ENCODE data around the gene TMEM143.
A peak's percentile ranks its signal among the peaks of the same experiment; 100 is the strongest.

The TMEM143 gene

DNA sequence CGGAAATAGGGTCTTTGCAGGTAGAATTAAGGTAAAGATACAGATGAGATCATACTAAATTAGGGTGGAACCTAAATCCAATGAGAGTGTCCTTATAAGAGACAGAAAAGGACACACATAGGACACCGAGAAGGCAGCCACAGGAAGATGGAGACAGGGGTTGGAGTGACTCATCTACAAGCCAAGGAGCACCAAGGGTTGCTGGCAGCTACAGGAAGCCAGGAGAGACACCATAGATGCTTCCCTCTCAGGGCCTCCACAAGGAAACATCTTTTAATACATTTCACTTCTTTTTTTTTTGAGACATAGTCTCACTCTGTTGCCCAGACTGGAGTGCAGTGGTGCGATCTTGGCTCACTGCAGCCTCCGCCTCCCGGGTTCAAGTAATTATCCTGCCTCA, 10.1 kb downstream of the TMEM143 start:
- Histone ChIP-seq H3K9ac (ENCODE audit: low read length) (no peak overlapping the region), H2BK120ac (ENCODE audit: insufficient read depth, low read length, poor library complexity) (no peak overlapping the region), H2BK5ac (ENCODE audit: low read depth, low read length, poor library complexity) (no peak overlapping the region), H2BK12ac (ENCODE audit: low read length) (no peak overlapping the region), H3K4me1 (ENCODE audit: control insufficient read depth in 1 of 2, insufficient read depth in 2 of 2, low read length in 2 of 2) (peaks cover 0 to 2% of the 10 kb centered on the region in 2 experiments), H4K12ac (ENCODE audit: low read depth, low read length) (no peak overlapping the region), H3K23ac (ENCODE audit: low read length) (no peak overlapping the region), H4K91ac (ENCODE audit: low read depth, low read length) (no peak overlapping the region), H2AFZ (ENCODE audit: insufficient read depth, low read length, poor library complexity) (no peak overlapping the region), H3K27me3 (ENCODE audit: insufficient read depth, low read length) (no peaks in the 10 kb centered on the region), H3K79me1 (ENCODE audit: low read length) (no peaks in the 10 kb centered on the region), H3K4ac (ENCODE audit: low read depth, low read length) (no peak overlapping the region), H3K18ac (ENCODE audit: low read length) (no peak overlapping the region), H3K27ac (ENCODE audit: low read depth, low read length) (no peak overlapping the region), H3K9me3 (ENCODE audit: insufficient read depth, low read depth, low read length) (no peaks in the 10 kb centered on the region), H3K79me2 (ENCODE audit: control insufficient read depth, insufficient read depth, low read length, poor library complexity) (no peaks in the 10 kb centered on the region), H3K4me2 (ENCODE audit: low read length) (no peak overlapping the region), H2AK5ac (ENCODE audit: low read length) (no peak overlapping the region), H3K4me3 (ENCODE audit: low read depth, low read length) (no peak overlapping the region), H3K14ac (ENCODE audit: low read length) (no peak overlapping the region), H4K8ac (ENCODE audit: low read depth, low read length) (no peak overlapping the region), H3K36me3 (ENCODE audit: control insufficient read depth in 1 of 2, insufficient read depth in 2 of 2, low read length in 2 of 2) (no peaks in the 10 kb centered on the region)
- DNase-seq = no peak
- no CpG with 5 or more reads among the region's 5 CpGs for WGBS (ENCODE audit: extremely low coverage, insufficient coverage, insufficient read length)

DNA sequence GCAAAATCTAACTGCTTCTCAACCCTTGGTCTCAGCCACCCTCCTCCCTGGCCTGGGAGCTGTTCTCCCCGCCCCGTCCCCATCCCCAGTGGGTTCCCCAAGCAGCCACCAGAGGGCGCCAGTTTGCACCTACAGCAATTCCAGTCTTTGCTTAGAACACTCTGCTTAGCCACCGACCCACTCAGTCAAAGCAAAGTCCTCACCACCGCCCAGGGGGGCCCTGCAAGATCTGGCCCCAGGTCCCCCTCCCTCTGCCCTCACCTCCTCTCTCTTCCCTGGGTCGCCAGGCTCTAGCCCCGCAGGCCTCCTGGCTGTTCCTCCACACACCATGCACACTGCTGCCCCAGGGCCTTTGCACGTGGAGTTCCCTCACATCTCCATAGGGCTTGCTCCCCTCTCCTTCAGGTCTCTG, 12.4 kb downstream of the TMEM143 start:
- Histone ChIP-seq H3K79me2 (ENCODE audit: control insufficient read depth, insufficient read depth, low read length, poor library complexity) (no peaks in the 10 kb centered on the region), H2BK12ac (ENCODE audit: low read length) (no peak overlapping the region), H2BK120ac (ENCODE audit: insufficient read depth, low read length, poor library complexity) (no peak overlapping the region), H3K14ac (ENCODE audit: low read length) (no peak overlapping the region), H3K9me3 (ENCODE audit: insufficient read depth, low read depth, low read length) (no peaks in the 10 kb centered on the region), H3K27ac (ENCODE audit: low read depth, low read length) (no peak overlapping the region), H3K4me1 (ENCODE audit: control insufficient read depth in 1 of 2, insufficient read depth in 2 of 2, low read length in 2 of 2) (peaks cover 0 to 2% of the 10 kb centered on the region in 2 experiments), H3K79me1 (ENCODE audit: low read length) (no peaks in the 10 kb centered on the region), H3K9ac (ENCODE audit: low read length) (no peak overlapping the region), H3K27me3 (ENCODE audit: insufficient read depth, low read length) (no peaks in the 10 kb centered on the region), H3K4me3 (ENCODE audit: low read depth, low read length) (no peak overlapping the region), H2AFZ (ENCODE audit: insufficient read depth, low read length, poor library complexity) (no peak overlapping the region), H3K36me3 (ENCODE audit: control insufficient read depth in 1 of 2, insufficient read depth in 2 of 2, low read length in 2 of 2) (no peaks in the 10 kb centered on the region), H3K4me2 (ENCODE audit: low read length) (no peak overlapping the region), H3K4ac (ENCODE audit: low read depth, low read length) (no peak overlapping the region), H2BK5ac (ENCODE audit: low read depth, low read length, poor library complexity) (no peak overlapping the region), H3K23ac (ENCODE audit: low read length) (no peak overlapping the region), H4K8ac (ENCODE audit: low read depth, low read length) (peak overlapping the region; percentile 43), H3K18ac (ENCODE audit: low read length) (no peak overlapping the region), H2AK5ac (ENCODE audit: low read length) (no peak overlapping the region), H4K12ac (ENCODE audit: low read depth, low read length) (no peak overlapping the region), H4K91ac (ENCODE audit: low read depth, low read length) (no peak overlapping the region)
- peak; percentile 60 to 83 for DNase-seq
- no CpG with 5 or more reads among the region's 8 CpGs for whole genome bisulfite sequencing (ENCODE audit: extremely low coverage, insufficient coverage, insufficient read length)

DNA sequence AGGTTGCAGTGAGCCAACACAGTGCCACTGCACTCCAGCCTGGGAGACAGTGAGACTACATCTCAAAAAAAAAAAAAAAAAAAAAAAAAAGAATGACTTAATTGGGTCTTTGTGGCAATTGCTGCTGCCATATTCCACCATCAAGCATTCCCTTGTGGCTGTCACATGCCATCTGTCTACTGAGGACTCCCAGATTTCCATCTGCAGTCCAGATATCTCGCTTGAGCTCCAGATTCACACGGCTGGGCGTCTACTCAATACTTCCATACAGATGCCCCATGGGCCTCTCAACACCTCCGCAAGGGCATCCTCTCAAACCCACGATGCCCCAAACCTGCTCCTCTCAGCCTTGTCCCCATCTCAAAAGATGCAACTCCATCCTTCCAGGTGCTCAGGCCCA, 12.9 kb downstream of the TMEM143 start:
- Histone ChIP-seq H3K79me1 (ENCODE audit: low read length) (no peaks in the 10 kb centered on the region), H3K27ac (ENCODE audit: low read depth, low read length) (no peak overlapping the region), H2BK12ac (ENCODE audit: low read length) (no peak overlapping the region), H4K8ac (ENCODE audit: low read depth, low read length) (no peak overlapping the region), H2BK120ac (ENCODE audit: insufficient read depth, low read length, poor library complexity) (no peak overlapping the region), H3K9me3 (ENCODE audit: insufficient read depth, low read depth, low read length) (no peaks in the 10 kb centered on the region), H3K27me3 (ENCODE audit: insufficient read depth, low read length) (no peaks in the 10 kb centered on the region), H2AFZ (ENCODE audit: insufficient read depth, low read length, poor library complexity) (no peak overlapping the region), H3K4ac (ENCODE audit: low read depth, low read length) (no peak overlapping the region), H4K12ac (ENCODE audit: low read depth, low read length) (no peak overlapping the region), H3K4me3 (ENCODE audit: low read depth, low read length) (no peak overlapping the region), H3K4me2 (ENCODE audit: low read length) (no peak overlapping the region), H3K36me3 (ENCODE audit: control insufficient read depth in 1 of 2, insufficient read depth in 2 of 2, low read length in 2 of 2) (no peaks in the 10 kb centered on the region), H3K4me1 (ENCODE audit: control insufficient read depth in 1 of 2, insufficient read depth in 2 of 2, low read length in 2 of 2) (peaks cover 0 to 2% of the 10 kb centered on the region in 2 experiments), H3K18ac (ENCODE audit: low read length) (no peak overlapping the region), H3K14ac (ENCODE audit: low read length) (no peak overlapping the region), H3K9ac (ENCODE audit: low read length) (no peak overlapping the region), H4K91ac (ENCODE audit: low read depth, low read length) (no peak overlapping the region), H3K23ac (ENCODE audit: low read length) (no peak overlapping the region), H2AK5ac (ENCODE audit: low read length) (no peak overlapping the region), H2BK5ac (ENCODE audit: low read depth, low read length, poor library complexity) (no peak overlapping the region), H3K79me2 (ENCODE audit: control insufficient read depth, insufficient read depth, low read length, poor library complexity) (no peaks in the 10 kb centered on the region)
- no CpG with 5 or more reads among the region's 5 CpGs for WGBS (ENCODE audit: extremely low coverage, insufficient coverage, insufficient read length)
- DNase-seq = no peak

GRCh38 chr19:48348737-48349136, 15.0 kb downstream of the TMEM143 start:
- no CpG with 5 or more reads among the region's 7 CpGs for WGBS (ENCODE audit: extremely low coverage, insufficient coverage, insufficient read length)
- Histone ChIP-seq H3K36me3 (ENCODE audit: control insufficient read depth in 1 of 2, insufficient read depth in 2 of 2, low read length in 2 of 2) (no peaks in the 10 kb centered on the region), H2BK12ac (ENCODE audit: low read length) (no peak overlapping the region), H2AK5ac (ENCODE audit: low read length) (no peak overlapping the region), H2AFZ (ENCODE audit: insufficient read depth, low read length, poor library complexity) (no peak overlapping the region), H2BK120ac (ENCODE audit: insufficient read depth, low read length, poor library complexity) (no peak overlapping the region), H3K9me3 (ENCODE audit: insufficient read depth, low read depth, low read length) (no peaks in the 10 kb centered on the region), H3K79me1 (ENCODE audit: low read length) (no peaks in the 10 kb centered on the region), H3K9ac (ENCODE audit: low read length) (no peak overlapping the region), H3K4me2 (ENCODE audit: low read length) (no peak overlapping the region), H3K4me3 (ENCODE audit: low read depth, low read length) (no peak overlapping the region), H4K8ac (ENCODE audit: low read depth, low read length) (no peak overlapping the region), H3K4me1 (ENCODE audit: control insufficient read depth in 1 of 2, insufficient read depth in 2 of 2, low read length in 2 of 2) (no peaks in the 10 kb centered on the region), H3K18ac (ENCODE audit: low read length) (no peak overlapping the region), H3K4ac (ENCODE audit: low read depth, low read length) (no peak overlapping the region), H3K23ac (ENCODE audit: low read length) (no peak overlapping the region), H3K27ac (ENCODE audit: low read depth, low read length) (no peak overlapping the region), H3K14ac (ENCODE audit: low read length) (no peak overlapping the region), H4K12ac (ENCODE audit: low read depth, low read length) (no peak overlapping the region), H2BK5ac (ENCODE audit: low read depth, low read length, poor library complexity) (no peak overlapping the region), H3K27me3 (ENCODE audit: insufficient read depth, low read length) (no peaks in the 10 kb centered on the region), H3K79me2 (ENCODE audit: control insufficient read depth, insufficient read depth, low read length, poor library complexity) (no peaks in the 10 kb centered on the region), H4K91ac (ENCODE audit: low read depth, low read length) (no peak overlapping the region)
- DNase-seq = no peak
